ACC112 (cell line): ENCODE results near the gene ARHGAP11A.

ENCODE experiments used
- H2AFZ ChIP-seq: fragments of 200-600 bp; sonication (generic); one replicate; pipeline ENCODE4 v1.6.0; 2017; ENCODE audit warnings: antibody characterized with exemption, low read length; ENCODE audit not compliant: unreplicated experiment
- H3K27ac ChIP-seq: fragments of 200-600 bp; sonication (generic); 2 replicates; pipeline ENCODE4 v1.5.1; 2014; ENCODE audit warnings: low read depth, mild to moderate bottlenecking, antibody characterized with exemption, low read length, moderate library complexity
- H3K27me3 ChIP-seq: fragments of 200-600 bp; sonication (generic); 2 replicates; pipeline ENCODE4 v1.6.1; 2014; ENCODE audit warnings: mild to moderate bottlenecking, antibody characterized with exemption, low read length, moderate library complexity, mixed read lengths; ENCODE audit not compliant: insufficient read depth
- H3K36me3 ChIP-seq: fragments of 200-600 bp; sonication (generic); 2 replicates; pipeline ENCODE4 v1.6.1; 2016; ENCODE audit warnings: mild to moderate bottlenecking, antibody characterized with exemption, low read length, moderate library complexity, mixed read lengths; ENCODE audit not compliant: insufficient read depth
- H3K4me1 ChIP-seq: fragments of 200-600 bp; sonication (generic); one replicate; pipeline ENCODE4 v1.6.1; 2016; ENCODE audit warnings: low read length, mixed read lengths; ENCODE audit not compliant: insufficient read depth, unreplicated experiment, control insufficient read depth
- H3K4me3 ChIP-seq: fragments of 200-600 bp; sonication (generic); 2 replicates; pipeline ENCODE4 v1.5.1; 2014; ENCODE audit warnings: mild to moderate bottlenecking, low read depth, low read length
- H3K79me2 ChIP-seq: fragments of 200-600 bp; sonication (generic); one replicate; pipeline ENCODE4 v1.6.0; 2016; ENCODE audit warnings: low read length; ENCODE audit not compliant: control insufficient read depth, unreplicated experiment, insufficient read depth

ARHGAP11A gene

DNA sequence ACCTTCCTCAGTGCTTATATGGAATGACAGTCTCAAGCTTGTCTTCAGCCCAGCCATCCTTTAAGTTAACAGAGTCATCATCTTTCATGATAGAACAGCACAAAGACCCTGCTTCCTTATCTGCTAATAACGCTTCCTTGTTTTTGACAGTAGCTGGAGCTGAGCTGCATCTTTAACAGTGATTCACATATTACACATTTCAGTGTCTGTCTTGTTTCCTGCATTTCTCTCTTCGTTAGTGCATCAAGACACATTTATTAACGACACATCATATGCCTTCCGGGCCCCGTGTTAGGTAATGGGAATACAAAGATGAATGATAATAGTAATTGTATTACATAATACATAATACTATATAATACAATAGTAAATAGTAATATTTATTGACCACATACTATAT lies 72.3 kb downstream of the ARHGAP11A start:
- Histone ChIP-seq H2AFZ (peak overlapping the region; percentile 20), H3K4me3 (no peak overlapping the region), H3K79me2 (no peaks in the 10 kb centered on the region), H3K27ac (peak overlapping the region; percentile 75), H3K4me1 (peaks cover 48% of the 10 kb centered on the region), H3K27me3 (no peaks in the 10 kb centered on the region), H3K36me3 (0 out of 2 replicates have a peak, but pooled peaks cover 3% of the 10 kb centered on the region)

GRCh38 chr15:32688151-32688639 lies 72.9 kb downstream of the ARHGAP11A start:
- Histone ChIP-seq H3K79me2 (no peaks in the 10 kb centered on the region), H3K4me1 (peaks cover 41% of the 10 kb centered on the region), H3K36me3 (0 out of 2 replicates have a peak, but pooled peaks cover 3% of the 10 kb centered on the region), H3K4me3 (peak overlapping the region; percentile 38; the same call in 1 of the 2 replicates), H3K27ac (peak overlapping the region; percentile 75), H3K27me3 (no peaks in the 10 kb centered on the region), H2AFZ (peak overlapping the region; percentile 57)
